ENCODE measurements around the gene BMP7. TPM values are rescaled to one million over a fixed set of nuclear protein-coding genes. Genes with fewer than 3 reads are reported as not detected.

Gene BMP7
- total RNA-seq, 2 donors from 2014 or later = not detected

- Mint-ChIP-seq H3K9me3 (no peaks in the 10 kb centered on the region), H3K36me3 (no peaks in the 10 kb centered on the region), H3K27ac (no peak overlapping the region)
- ATAC-seq (no peak), DNase-seq (ENCODE audit: low spot score in 2 of 2) (no peak)
Observed at GRCh38 chr20:57131077-57131476, 135.4 kb downstream of the BMP7 start.

- H3K27ac Mint-ChIP-seq = no peak overlapping the region
Observed at GRCh38 chr20:57130160-57130772, 136.2 kb downstream of the BMP7 start.

GRCh38 chr20:57129303-57129702 is 137.1 kb downstream of the BMP7 start:
- DNase-seq (ENCODE audit: low spot score in 2 of 2) = no peak
- no peak for ATAC-seq
- Mint-ChIP-seq H3K9me3 (no peaks in the 10 kb centered on the region), H3K27ac (no peak overlapping the region), H3K36me3 (no peaks in the 10 kb centered on the region)

More at GRCh38 chr20:57130160-57130772, 136.2 kb downstream of the BMP7 start:
- DNase-seq (ENCODE audit: low spot score in 2 of 2) = no peak
- Mint-ChIP-seq H3K9me3 (no peaks in the 10 kb centered on the region), H3K36me3 (no peaks in the 10 kb centered on the region)
- ATAC-seq = no peak

GRCh38 chr20:57128044-57128757 is 138.2 kb downstream of the BMP7 start:
- DNase-seq (ENCODE audit: low spot score in 2 of 2) (no peak), ATAC-seq (no peak)
- no peaks in the 10 kb centered on the region for H3K36me3 Mint-ChIP-seq
- H3K9me3 Mint-ChIP-seq = no peaks in the 10 kb centered on the region
- no peak overlapping the region for H3K27ac Mint-ChIP-seq

- Mint-ChIP-seq H3K36me3 (no peaks in the 10 kb centered on the region), H3K9me3 (no peaks in the 10 kb centered on the region), H3K27ac (no peak overlapping the region)
- no peak for DNase-seq (ENCODE audit: low spot score in 2 of 2)
- no peak for ATAC-seq
Observed at GRCh38 chr20:57126481-57127092, 139.9 kb downstream of the BMP7 start.

- ATAC-seq = no peak
- no peak for DNase-seq (ENCODE audit: low spot score in 2 of 2)
- H3K36me3 Mint-ChIP-seq = no peaks in the 10 kb centered on the region
- H3K9me3 Mint-ChIP-seq = no peaks in the 10 kb centered on the region
- no peak overlapping the region for H3K27ac Mint-ChIP-seq
Observed at GRCh38 chr20:57124800-57125517, 141.5 kb downstream of the BMP7 start.

GRCh38 chr20:57124366-57124765 is 142.1 kb downstream of the BMP7 start:
- ATAC-seq (no peak), DNase-seq (ENCODE audit: low spot score in 2 of 2) (no peak)
- Mint-ChIP-seq H3K36me3 (no peaks in the 10 kb centered on the region), H3K27ac (no peak overlapping the region), H3K9me3 (no peaks in the 10 kb centered on the region)

GRCh38 chr20:57123504-57123903 is 142.9 kb downstream of the BMP7 start:
- DNase-seq (ENCODE audit: low spot score in 2 of 2) = no peak
- Mint-ChIP-seq H3K9me3 (no peaks in the 10 kb centered on the region), H3K36me3 (no peaks in the 10 kb centered on the region), H3K27ac (no peak overlapping the region)
- no peak for ATAC-seq

GRCh38 chr20:57122536-57123489 is 143.6 kb downstream of the BMP7 start:
- H3K27ac Mint-ChIP-seq = no peak overlapping the region
- no peaks in the 10 kb centered on the region for H3K9me3 Mint-ChIP-seq

GRCh38 chr20:57118964-57119363 is 147.5 kb downstream of the BMP7 start:
- Mint-ChIP-seq H3K9me3 (no peaks in the 10 kb centered on the region), H3K27ac (no peak overlapping the region), H3K36me3 (no peaks in the 10 kb centered on the region)

More at GRCh38 chr20:57122536-57123489, 143.6 kb downstream of the BMP7 start:
- DNase-seq (ENCODE audit: low spot score in 2 of 2) (no peak), ATAC-seq (no peak)
- H3K36me3 Mint-ChIP-seq = no peaks in the 10 kb centered on the region

More at GRCh38 chr20:57118964-57119363, 147.5 kb downstream of the BMP7 start:
- ATAC-seq (no peak), DNase-seq (ENCODE audit: low spot score in 2 of 2) (no peak)

Other genes starting within 250 kb of the BMP7 start
- gene SPO11, start 63.2 kb upstream of the BMP7 start, total RNA-seq = not detected
- 10 to 100 TPM; 47.3 to 67.5 TPM for gene RAE1, start 84.6 kb upstream of the BMP7 start, total RNA-seq
- gene RBM38, start 124.8 kb upstream of the BMP7 start, total RNA-seq = 10 to 100 TPM; 43.4 to 97.5 TPM

Data from activated naive CD4-positive, alpha-beta T cell treated with anti-CD3 and anti-CD28 coated beads, Interleukin-2, amount 50 U/mL, for 72 hours (primary cell).